GM12891 (cell line): ENCODE measurements around the gene NFATC1.

Source experiments
- POLR2A ChIP-seq: IDR thresholded peaks from 2 replicates; pipeline ENCODE4 v1.6.1; 2011; ENCODE audit warnings: low read depth, low read length, control low read depth
- POLR2AphosphoS5 ChIP-seq: IDR thresholded peaks from 2 replicates; pipeline ENCODE4 v1.6.1; 2011; ENCODE audit warnings: low read depth, low read length, control low read depth
- SPI1 ChIP-seq: IDR thresholded peaks from 2 replicates; pipeline ENCODE4 v1.6.1; 2011; ENCODE audit warnings: low read depth, low read length, control low read depth

DNA sequence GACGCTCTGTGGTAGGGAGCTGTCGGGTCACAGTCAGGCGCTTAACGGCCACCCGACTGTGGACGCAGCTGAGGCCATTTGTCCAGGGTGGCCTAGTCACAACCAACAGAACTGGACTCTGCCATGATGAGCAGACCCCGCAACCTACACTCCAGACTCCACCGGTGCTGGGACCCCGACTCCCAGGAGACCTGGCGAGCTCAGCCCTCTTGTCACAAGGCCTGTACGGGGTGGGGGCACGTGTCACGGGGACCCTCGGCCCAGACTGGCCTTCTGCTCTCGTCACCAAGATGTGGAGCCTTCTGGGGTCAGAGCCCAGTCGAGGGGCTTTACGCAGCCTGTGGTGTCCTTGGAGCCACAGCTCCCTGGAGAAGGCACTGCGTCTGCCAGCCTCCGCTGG is 22.5 kb downstream of the NFATC1 start:
- TF ChIP-seq SPI1 (no peak), POLR2A (no peak), POLR2AphosphoS5 (no peak)
